GM12891 (cell line): ENCODE data around the gene ERVK3-1. TPM values are rescaled to one million over a fixed set of nuclear protein-coding genes. Genes with fewer than 3 reads are reported as not detected.
A peak's percentile ranks its signal among the peaks of the same experiment; 100 is the strongest.
"Not testable (repeated sequence)": the region's sequence is repeated elsewhere in the genome, so short reads cannot be mapped to it uniquely, and the experiment has no call there.

Experiments used
- DNase-seq: peaks from one replicate; pipeline ENCODE4 v3.0.0; 2011; ENCODE audit warnings: low spot score; ENCODE audit not compliant: insufficient read length
- FAIRE-seq: peaks from 2 replicates; lab custom pipeline; 2011; peaks lifted over from hg19 to GRCh38; lab: Jason Lieb, UNC
- PAX5 ChIP-seq: IDR thresholded peaks from 2 replicates; pipeline ENCODE4 v1.6.1; 2011; ENCODE audit warnings: low read length, moderate library complexity, mild to moderate bottlenecking; ENCODE audit not compliant: insufficient read depth, severe bottlenecking
- POLR2A ChIP-seq: IDR thresholded peaks from 2 replicates; pipeline ENCODE4 v1.6.1; 2011; ENCODE audit warnings: low read depth, low read length, control low read depth
- POLR2AphosphoS5 ChIP-seq: IDR thresholded peaks from 2 replicates; pipeline ENCODE4 v1.6.1; 2011; ENCODE audit warnings: low read depth, low read length, control low read depth
- POU2F2 ChIP-seq: IDR thresholded peaks from 2 replicates; pipeline ENCODE4 v1.6.1; 2011; ENCODE audit warnings: low read depth, mild to moderate bottlenecking, control low read depth, low read length, moderate library complexity
- SPI1 ChIP-seq: IDR thresholded peaks from 2 replicates; pipeline ENCODE4 v1.6.1; 2011; ENCODE audit warnings: low read depth, low read length, control low read depth
- TAF1 ChIP-seq: IDR thresholded peaks from 2 replicates; pipeline ENCODE4 v1.6.1; 2011; ENCODE audit warnings: low read depth, low read length, control low read depth
- polyA plus RNA-seq: library from polyadenylated mRNA; unstranded; fragments of >200 nt; gene quantifications from one replicate; pipeline ENCODE4 v1.2.1, GENCODE V29; 2012; ENCODE audit warnings: low read depth, missing spikeins, inconsistent platforms; ENCODE audit not compliant: missing spikeins

The ERVK3-1 gene, protein sequence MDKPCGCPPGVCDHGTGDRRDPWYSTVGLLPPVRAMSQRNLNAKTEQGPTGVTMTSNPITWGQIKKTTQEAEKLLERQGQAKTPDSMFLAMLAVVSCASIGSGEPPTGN
- 47.6 TPM for polyA plus RNA-seq

DNA sequence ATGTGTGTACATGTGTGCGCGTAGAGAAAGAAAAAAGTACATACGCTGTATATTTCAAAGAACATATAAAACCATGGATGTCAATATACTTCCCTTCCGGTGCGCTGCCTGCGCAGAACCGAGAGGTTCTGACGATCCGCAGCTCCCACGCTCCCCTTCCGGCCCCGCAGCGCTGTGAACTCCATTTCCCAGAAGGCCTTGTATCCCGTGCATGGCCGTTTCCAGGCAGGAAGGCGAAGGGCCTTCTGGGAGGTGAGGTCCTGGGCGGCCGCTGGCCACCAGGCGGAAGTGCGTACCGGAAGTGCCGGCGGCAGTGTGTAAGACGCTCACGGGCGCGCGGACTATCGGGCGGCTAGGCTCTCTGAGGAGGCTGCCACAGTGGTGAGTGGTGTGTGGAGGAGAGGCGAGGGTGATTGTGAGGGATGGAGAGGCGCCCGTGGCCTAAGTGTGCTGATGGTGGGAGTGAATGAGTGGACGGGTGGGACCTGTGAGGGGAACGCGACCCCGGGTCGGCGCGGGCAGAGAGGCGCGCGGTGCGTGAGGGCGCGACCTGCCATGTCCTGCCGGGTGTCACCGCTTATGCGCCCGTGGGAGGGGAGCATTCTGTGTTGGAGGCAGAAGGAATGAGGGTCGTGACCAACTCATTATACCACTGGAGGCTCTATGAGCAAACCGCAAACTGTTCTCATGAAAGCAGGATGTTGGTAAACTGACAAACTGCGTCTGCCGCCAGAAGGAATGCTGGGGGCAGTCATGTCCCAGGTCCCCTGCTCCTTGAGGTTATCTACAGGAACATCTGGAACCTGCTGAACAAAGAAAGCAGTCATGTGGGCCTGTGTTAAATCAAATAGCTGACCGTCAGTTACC, at the start of gene ERVK3-1:
TSS of gene ERVK3-1 (plus strand) at position 313 of the 867 bp plus-strand sequence. CDS start 6,792 bp downstream, outside the sequence.
- FAIRE-seq (peak; percentile 99), DNase-seq (peak; percentile 95)
- TF ChIP-seq TAF1 (peak; percentile 97), SPI1 (peak; percentile 72), POLR2A (peak; percentile 98), POU2F2 (peak; percentile 86; the same call in 1 of the 2 replicates), POLR2AphosphoS5 (peak; percentile 97), PAX5 (peak; percentile 25)

DNA sequence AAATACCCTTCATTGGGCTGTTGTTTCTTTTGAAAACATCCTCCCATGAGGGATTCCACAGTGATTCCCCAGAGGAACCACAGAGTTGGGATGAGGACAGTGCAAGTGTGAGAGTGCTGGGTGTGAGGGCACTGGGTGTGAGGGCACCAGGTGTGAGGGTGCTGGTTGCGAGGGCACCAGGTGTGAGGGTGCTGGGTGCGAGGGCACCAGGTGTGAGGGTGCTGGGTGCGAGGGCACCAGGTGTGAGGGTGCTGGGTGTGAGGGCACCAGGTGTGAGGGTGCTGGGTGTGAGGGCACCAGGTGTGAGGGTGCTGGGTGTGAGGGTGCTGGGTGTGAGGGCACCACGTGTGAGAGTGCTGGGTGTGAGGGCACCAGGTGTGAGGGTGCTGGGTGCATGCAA, 46.9 kb upstream of the ERVK3-1 start:
- not testable (repeated sequence) for FAIRE-seq, DNase-seq

- FAIRE-seq (no peak), DNase-seq (no peak)
- TF ChIP-seq POU2F2 (no peak), SPI1 (no peak), TAF1 (no peak), POLR2A (no peak), PAX5 (no peak), POLR2AphosphoS5 (no peak)
Observed at GRCh38 chr19:58261600-58261967, 43.6 kb upstream of the ERVK3-1 start.

GRCh38 chr19:58261968-58262921, 42.9 kb upstream of the ERVK3-1 start:
- TF ChIP-seq TAF1, result no peak
- TF ChIP-seq PAX5, result no peak
- no peak; the same call in 1 of the 2 replicates for TF ChIP-seq POLR2AphosphoS5
- TF ChIP-seq SPI1, result no peak
- no peak for TF ChIP-seq POU2F2
- TF ChIP-seq POLR2A, result no peak
- FAIRE-seq, result no peak
- no peak for DNase-seq

GRCh38 chr19:58262922-58263296, 42.3 kb upstream of the ERVK3-1 start:
- FAIRE-seq (no peak), DNase-seq (no peak)
- TF ChIP-seq TAF1 (no peak), SPI1 (no peak), POLR2A (no peak), POLR2AphosphoS5 (no peak)

- no peak for FAIRE-seq
- TF ChIP-seq POLR2AphosphoS5, result no peak
- TF ChIP-seq PAX5, result no peak
- no peak for TF ChIP-seq TAF1
- TF ChIP-seq POLR2A, result no peak
- TF ChIP-seq SPI1, result no peak
- TF ChIP-seq POU2F2, result no peak
- no peak for DNase-seq
Observed at GRCh38 chr19:58265100-58265499, 40.1 kb upstream of the ERVK3-1 start.

DNA sequence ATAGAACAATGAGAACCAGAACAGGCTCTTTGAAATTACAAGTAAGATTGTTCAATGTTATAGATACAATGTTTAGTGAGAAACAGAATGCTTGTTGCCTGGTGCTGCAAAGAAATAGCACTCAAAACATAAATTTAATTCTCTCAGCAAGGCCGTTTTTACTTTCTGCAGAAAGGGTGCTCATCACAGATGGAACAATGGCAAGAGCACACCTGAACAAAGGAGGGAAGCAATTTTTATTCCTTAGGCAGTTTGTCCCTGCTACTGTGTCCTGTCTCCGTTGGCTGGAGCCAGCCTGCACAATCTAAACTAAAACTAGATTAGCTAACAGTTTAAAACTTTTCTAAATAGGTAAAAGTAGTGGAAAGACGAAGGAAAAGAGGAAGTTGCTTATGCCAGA, 36.8 kb upstream of the ERVK3-1 start:
- TF ChIP-seq PAX5 (no peak), POLR2A (no peak), SPI1 (no peak), TAF1 (no peak), POU2F2 (no peak), POLR2AphosphoS5 (no peak)
- no peak for DNase-seq
- no peak for FAIRE-seq

GRCh38 chr19:58274771-58275201, 30.4 kb upstream of the ERVK3-1 start:
- TF ChIP-seq POLR2A (no peak), POLR2AphosphoS5 (no peak), PAX5 (no peak), SPI1 (no peak), POU2F2 (no peak), TAF1 (no peak)
- FAIRE-seq, result no peak
- DNase-seq, result no peak

GRCh38 chr19:58275564-58275963, 29.6 kb upstream of the ERVK3-1 start:
- TF ChIP-seq POU2F2, result no peak
- TF ChIP-seq PAX5, result no peak
- no peak for TF ChIP-seq POLR2A
- no peak for TF ChIP-seq SPI1
- TF ChIP-seq POLR2AphosphoS5, result no peak
- TF ChIP-seq TAF1, result no peak
- FAIRE-seq (no peak), DNase-seq (no peak)

DNA sequence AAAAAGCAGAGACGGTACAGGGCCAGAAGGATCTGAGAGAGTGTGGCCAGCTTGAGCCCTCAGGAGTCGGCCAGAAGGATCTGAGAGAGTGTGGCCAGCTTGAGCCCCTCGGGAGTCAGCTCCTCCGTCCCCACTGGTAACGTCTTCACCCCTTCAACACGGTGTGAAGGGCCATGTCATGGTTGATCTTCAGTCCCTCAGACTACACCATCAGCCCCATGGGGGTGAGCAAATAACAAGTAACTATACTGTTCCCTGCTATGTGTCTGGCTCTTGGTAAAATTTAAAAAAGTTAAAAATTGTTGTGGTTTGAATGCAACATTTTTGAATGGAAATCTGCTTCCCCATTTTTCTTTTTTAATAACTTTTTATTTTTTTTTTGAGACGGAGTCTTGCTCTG, 28.0 kb upstream of the ERVK3-1 start:
- no peak for FAIRE-seq
- TF ChIP-seq TAF1, result no peak
- no peak for TF ChIP-seq POLR2AphosphoS5
- TF ChIP-seq POLR2A, result no peak
- TF ChIP-seq PAX5, result no peak
- DNase-seq, result no peak
